HG02763 (cell line): ENCODE data around the gene MYMK.

Experiments used
- ATAC-seq: cut with Tn5 transposase; IDR thresholded peaks from one replicate; pipeline ENCODE4 v1.9.1; 2021; ENCODE audit warnings: mild to moderate bottlenecking, moderate library complexity; ENCODE audit not compliant: unreplicated experiment

The MYMK gene

DNA sequence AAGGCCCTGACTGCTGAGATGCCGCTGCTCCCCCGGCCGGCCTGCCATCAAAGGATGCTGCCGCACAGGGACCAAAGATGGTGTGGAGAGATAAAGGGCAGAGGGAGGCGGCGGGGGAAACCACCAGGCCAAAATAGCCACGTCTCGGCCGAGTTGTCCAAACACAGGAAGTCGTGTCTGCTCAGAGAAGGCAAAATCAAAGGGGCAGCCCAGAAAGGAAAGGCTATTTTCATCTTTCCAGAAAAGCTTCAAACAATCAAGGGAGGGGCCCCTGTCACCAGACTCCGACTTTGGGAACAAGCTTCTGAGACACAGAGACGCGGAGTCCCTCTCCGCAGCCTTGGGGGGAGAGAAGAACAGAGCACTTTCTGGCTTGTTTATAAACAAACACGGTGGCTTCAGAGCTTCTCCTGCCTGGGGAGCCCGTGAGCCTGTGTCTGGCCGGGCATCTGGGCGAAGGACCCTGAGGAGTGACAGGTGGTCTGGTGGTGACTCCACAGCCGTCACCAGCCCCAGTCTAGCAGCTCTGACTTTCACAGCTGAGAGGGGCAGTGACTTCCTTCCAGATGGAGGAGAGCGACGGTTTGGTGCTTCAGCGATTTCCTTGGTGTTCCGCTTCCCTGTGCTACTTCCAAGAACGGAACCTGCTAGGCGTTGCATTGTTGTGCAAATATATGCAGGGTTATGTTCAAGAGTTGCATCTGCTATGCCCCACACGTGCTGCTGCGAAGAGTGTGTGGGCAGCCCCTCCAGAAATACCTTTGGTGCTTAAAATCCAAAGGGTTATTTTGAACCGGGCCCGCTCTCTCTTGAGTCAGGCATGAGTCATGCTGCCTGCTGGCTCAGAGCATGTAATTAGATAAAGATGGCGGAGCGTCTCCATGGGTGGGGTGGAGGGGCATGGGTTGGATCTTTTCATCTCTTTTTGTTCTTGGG lies 33.7 kb upstream of the MYMK start:
- ATAC-seq: no peak

DNA sequence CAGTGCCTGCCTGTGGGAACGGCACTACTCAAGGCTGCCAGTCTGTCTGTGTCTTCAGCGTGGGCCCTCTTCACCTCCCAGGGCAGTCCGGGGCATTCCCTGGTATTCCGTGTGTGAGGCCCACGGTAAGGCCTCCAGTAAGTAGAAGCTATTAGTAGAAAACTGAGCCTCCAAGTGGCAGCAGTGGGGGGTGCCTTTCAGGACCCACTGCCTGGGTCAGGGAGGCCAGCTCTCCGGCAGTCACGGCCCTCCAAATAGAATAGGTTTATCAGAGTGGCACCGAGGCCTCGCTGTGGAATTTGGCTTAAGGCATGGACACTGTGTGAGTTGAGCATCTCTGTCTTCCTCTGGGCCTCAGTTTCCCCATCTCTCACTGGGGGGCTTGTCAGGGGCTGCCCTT lies 32.8 kb upstream of the MYMK start:
- ATAC-seq: no peak

DNA sequence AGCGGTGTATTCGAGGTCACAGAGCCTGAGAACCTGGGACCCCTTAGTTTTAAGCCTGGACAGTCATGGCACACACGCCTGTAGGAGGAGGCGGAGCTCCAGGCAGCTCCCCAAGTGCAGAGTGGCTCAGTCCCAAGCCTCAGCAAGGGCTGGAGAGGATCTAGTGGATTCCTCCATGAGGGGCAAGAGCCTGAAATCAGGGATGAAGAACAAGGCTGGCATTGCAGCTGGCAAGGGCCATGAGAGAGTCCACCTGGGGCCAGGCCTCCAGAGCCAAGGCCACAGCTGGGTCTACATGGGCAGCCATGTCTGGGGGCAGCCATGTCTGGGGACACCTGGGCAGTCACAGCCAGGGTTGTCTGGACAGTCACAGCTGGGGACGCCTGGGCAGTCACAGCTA lies 31.6 kb upstream of the MYMK start:
- no peak for ATAC-seq

DNA sequence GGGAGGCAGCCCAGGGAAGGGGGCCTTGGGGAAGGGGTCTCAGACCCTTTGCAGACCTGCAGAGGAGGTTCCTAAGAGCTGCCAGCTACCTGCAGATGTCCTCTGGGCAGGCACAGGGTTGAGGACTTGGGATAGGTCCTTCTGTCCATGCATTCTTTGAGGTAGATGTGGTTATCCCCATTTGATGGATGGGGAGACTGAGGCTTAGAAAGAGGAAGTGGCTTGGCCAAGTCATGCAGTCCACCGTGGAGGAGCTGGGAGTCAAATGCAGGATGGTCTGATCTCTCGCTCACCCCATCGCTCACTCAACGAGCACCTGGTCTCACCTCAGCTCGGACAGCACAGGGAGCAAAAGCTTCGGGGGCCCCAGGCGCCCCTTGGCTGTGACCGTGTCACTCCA lies 30.0 kb upstream of the MYMK start:
- ATAC-seq: no peak

DNA sequence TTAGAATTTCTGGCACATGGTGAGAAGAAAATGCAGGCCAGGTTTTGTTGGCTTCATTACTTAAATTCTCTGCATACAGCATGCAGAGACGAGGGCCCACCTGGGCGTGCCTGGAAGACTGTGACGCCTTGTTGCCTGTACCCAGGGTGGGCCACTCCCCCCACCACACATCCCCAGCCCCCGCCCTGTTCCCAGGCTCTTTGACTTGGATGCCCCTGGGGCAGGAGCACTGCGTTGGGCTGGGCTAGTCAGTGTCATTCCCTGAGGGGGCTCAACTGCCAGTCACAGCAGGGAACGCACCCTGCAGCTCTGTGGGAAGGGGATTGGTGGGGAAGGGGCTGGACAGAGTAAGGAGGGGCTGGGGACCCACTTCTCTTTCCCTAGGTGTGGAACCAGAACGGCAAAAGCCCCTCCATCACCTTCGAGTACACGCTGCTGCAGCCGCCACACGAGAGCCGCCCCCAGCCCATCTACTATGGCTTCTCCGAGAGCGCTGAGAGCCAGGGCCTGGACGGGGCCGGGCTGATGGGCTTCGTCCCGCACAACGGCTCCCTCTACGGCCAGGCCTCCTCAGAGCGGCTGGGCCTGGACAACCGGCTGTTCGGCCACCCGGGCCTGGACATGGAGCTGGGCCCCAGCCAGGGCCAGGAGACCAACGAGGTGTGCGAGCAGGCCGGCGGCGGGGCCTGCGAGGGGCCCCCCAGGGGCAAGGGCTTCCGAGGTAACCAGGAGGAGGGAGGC lies 29.4 kb upstream of the MYMK start:
- no peak for ATAC-seq

DNA sequence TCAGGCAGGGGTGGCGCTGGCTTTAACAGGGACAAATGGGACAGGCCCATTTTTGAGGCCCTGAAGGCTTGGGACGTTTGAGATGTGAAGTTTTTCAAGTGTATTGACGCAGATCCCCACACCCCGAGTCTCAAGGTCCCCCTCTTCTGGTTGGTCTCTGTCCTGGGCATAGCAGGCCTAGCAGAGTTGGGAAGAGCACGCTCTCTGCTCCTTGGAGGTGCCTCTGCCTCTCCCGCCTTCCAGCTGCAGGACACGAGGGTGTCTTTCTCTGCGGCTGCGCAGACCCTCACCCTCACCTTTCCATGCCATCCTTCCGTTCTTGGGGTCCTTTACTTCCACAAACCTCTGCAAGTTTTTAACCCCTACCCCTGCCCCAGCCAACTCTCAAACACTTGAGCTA lies 28.4 kb upstream of the MYMK start:
- ATAC-seq: no peak

DNA sequence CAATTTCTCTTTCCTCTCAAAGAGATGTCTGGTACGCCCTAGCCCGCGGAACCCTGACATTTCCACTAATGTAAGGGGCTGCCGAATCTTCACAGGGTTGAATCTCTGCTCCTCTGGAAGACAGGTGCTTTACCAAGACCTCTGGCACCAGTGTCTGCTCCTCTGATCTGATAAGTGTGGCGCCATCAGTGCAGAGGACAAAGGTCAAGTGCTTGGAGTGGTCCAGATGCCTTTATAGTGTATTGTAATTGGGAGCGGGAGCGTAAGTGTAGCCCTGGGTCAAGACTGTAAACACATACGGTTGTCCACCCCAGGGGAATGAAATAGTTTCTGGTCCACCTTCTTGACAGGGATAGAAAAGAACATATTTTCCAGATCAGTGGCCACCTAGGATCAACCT lies 27.5 kb upstream of the MYMK start:
- ATAC-seq: no peak

DNA sequence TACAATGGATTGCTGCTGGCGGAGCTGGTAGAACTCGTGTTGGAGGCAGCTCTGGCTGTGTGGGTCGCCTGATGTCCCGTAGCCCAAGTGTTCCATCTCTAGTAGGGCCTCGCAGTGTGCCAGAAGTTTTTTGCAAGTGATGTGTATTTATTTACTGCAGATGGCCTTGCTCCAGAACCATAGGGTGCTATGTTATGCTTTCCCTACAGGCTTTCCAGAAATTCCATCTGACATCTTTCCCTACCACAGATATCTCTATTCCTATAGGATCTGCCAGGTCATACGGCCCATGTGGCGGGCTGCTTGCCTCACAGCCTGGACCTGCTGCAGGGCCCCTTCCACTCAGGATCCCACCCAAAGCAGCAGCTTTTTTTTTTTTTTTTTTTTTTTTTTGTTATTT lies 26.7 kb upstream of the MYMK start:
- no peak for ATAC-seq

DNA sequence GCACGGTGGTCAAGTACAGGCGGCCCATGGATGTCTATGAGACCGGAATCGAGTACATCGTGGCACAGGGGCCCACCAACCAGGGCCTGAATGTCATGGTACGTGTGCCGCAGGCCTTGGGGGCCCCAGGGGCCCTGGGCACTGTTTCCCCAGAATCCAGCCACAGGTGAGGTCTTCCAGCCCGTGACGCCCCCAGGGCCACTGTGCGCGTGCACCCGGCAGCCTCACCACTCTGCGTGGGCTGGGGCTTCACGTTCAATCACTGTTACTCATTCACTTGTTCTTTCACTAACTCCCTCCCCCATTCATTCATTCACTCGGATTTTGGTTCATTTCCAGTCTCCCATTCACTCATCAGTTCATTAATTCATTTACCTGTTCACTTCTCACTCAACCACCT lies 22.4 kb upstream of the MYMK start:
- ATAC-seq: no peak

DNA sequence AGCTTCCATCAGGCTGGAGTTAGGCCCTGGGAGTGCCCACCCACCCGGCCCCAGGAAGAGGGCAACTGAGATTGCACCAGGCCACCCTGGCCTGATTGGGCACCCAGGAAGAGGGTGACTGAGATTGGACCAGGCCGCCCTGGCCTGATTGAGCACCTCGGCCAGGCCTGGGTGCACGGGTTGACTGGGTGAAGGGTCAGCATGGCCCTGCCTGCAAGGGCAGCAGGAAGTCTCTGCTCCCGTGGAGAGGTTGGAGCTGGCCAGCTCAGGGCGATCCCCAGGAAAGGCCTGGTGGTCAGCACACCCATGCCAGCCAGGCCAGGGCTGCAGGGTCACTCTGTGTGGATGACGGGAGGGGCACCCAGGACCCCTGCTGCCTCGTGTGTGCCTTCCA lies 21.5 kb upstream of the MYMK start:
- ATAC-seq: no peak

DNA sequence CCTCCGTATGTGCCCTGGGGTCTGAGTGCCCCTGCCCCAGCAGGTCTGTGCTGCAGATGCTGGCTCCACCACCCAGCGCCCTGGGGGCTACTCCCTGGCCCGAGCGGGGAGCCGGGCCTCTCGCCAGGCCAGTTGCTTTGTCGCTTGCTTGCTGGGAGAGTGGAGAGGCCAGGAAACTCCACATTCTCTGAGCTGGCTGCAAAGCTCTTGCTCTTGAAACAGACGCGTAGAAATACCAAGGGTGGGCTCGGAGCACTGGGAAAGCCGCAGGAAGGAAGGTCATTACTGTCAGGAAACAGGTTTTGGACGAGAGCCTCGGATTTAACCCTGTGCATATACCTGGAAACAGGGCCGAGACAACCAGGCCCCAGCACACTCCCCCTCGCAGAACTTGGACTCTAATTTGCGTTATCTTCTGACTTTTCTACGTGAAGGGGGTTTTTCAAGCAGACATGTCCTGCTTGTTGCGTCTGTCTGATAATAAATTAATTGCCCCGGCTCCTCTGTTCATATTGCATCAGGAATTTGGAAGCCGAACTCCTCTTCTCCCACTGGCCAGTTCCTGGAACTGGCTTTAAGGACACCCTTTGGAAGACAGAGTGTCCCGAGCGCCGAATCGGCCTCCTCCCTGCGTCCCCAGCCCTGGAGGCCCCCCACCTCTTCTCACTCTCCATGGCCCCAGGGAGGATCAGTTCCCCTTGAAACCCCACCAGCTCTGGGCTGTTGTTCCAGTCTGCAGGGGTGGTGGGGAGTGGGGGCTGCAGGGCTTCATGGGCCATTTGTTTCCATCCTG lies 20.9 kb upstream of the MYMK start:
- ATAC-seq: no peak

DNA sequence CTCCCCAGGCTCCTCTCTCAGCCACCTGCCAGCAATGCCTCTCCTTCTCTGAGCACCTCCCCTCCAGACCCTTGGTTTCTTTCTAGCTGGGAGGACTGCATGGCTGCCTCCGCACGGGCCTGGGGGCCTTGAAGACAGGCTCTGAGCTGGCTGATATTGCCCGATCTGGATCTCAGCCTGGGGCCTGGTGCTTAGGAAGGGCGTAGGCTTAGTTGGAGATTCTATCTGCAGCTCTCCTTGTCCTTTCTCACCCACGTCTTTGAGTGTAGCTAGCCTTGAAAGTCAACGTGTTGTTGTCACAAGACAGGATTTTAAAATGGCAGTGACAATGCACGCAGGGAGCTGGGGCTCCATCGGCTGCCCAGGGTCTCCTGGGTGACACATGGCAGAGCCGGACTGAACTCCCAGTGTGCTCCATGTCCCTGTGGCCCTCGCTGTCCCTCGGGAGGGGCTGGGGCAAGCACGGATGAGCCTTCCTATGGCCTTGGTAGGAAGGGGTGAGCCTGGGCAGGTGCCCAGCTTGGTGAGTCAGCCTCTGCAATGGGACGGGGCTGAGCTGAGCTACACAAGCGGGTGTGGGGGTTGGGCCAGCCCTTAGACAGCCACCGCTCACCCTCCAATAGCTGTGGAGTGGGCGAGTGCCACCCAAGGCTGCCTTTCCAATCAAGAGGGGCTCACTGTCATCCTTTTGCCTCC lies 19.2 kb upstream of the MYMK start:
- no peak for ATAC-seq

DNA sequence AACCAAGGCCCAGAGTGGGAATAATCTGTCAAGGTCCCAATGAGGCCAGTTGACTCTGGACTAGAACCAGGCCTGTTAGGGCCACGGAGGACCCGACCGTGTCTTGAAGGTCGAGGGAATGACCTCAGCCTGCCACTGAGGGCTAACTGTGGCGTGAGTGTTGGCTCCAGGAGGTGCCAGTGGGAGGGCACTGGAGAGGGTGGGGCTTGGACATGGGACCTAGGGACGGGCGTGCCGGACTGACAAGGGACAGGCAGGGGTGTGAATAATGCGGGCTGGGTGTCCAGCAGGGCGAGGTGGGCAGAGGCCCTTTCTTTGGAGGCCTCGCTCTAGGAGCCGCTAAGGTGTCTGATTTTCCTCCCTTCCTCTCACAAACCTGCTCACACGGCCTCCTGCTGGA lies 17.2 kb upstream of the MYMK start:
- no peak for ATAC-seq

DNA sequence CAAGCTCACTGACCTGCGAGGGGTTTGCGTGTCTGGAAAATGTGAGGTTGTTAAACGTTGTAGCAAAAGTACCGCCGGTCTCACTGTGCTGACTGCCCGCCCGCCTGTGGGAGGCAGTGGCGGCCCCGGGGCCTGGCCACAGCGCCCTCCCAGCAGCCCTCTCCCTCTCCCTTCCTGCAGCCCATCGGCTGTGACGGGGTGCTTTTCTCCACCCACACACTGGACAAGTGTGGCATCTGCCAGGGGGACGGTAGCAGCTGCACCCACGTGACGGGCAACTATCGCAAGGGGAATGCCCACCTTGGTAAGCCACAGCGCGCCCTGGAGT lies 15.9 kb upstream of the MYMK start:
- ATAC-seq: no peak

DNA sequence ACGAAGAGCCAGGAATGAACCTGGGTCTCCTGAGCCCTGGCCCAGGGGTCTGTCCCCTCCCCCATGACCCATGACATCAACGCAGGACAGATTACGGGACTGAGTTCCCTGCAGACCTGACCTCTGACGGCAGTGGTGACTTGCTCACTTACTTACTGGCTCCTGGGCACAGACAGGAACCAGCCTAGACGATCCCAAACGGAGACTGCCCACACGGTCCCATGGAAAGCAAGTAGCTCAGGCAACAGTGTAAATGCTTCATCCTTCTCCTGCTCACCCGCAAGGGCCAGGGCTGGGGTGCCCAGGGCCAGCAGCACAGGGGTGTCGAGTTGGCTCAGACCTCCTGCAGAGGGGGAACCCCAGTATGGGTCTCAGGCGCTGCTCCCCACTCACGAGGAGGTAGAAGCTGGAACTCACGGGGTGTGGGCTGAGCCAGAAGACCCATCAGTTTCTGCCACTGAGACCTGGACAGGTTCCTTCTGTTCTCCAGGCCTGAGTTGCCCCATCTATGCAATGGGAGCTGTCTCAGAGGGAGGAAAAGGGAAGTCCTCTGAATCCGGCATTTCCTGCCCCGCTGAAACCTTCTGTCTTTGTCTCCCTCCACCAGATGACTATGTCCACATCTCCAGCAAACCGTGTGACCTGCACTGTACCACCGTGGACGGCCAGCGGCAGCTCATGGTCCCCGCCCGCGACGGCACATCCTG lies 15.4 kb upstream of the MYMK start:
- ATAC-seq: no peak

DNA sequence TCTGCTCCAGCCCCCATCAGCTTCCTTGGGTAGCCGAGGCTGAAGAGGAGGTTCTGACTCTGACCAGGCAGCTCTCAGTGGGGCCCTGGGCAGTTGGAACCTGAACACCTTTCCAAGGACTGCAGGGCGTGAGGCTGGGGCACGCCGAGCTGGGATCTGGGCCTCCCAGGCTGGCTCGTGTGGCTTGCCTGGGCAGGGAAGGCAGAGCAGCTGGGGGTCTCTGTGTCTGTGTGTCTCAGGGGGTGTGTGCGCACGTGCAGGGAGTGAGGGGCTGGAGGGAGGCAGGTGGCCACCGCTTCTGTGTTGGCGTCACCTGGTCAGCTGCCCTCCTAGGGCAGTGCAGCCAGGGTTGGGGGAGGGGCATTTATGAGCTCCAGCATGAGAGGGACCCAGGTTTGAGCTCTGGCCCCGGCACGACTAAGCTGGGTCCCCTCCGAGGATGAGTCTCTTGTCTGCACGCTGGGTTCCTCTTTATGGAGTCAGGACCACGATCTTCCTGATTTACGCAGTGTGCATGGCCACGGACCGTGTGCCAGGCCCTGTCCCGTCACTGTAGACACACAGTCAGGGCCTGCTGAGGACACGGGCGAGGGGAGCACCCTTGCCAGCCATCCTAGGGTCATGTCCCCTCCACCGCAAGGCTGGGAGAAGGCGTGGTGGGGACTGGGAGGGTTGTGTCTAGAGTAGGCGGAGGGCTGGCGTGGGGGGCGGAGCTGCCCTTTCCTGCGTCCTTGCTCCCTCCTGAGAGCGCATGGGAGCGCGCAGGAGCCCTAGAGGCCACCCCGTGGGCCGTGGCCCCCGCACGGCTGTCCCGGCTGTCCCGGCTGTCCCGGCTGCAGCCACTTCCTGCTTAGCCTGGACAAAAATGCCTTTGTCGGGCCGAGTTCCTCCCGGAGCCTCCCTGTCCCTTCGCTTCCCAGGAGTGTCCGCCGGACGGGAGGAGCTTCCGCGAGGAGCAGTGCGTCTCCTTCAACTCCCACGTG lies 14.4 kb upstream of the MYMK start:
- no peak for ATAC-seq

DNA sequence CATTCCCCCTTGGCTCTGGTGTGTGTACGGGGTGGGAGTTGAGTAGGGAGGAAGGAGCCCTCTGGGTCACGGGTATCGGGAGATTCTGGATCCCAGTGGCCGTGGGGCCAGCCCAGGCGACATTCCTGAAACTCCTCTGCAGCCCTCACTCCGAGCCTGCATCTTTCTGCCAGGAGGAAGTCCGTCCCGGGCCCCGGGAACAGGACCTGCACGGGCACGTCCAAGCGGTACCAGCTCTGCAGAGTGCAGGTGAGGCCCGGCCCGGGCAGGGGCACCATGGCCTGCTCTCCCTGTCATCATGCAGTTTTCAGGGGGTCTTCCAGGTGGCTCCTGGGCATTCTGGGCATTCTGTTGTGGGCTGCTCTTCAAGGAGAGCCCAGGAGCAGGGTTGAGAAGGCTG lies 13.4 kb upstream of the MYMK start:
- ATAC-seq: no peak

DNA sequence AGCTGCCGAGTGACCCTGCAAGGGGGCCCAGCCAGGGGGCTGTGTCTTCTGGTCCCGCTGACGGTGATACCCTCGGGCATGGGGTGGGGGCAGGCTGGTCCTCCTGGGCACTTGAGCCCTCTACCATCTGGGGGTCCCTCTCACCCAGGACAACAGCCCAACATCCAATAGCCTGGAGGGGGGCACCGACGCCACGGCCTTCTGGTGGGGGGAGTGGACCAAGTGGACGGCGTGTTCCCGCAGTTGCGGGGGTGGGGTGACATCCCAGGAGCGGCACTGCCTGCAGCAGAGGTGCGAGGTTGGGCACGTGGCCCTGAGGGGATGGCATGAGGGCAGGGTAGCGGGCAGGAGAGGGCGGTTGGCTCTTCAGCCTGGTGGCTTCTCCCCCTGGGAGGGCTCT lies 12.5 kb upstream of the MYMK start:
- no peak for ATAC-seq

DNA sequence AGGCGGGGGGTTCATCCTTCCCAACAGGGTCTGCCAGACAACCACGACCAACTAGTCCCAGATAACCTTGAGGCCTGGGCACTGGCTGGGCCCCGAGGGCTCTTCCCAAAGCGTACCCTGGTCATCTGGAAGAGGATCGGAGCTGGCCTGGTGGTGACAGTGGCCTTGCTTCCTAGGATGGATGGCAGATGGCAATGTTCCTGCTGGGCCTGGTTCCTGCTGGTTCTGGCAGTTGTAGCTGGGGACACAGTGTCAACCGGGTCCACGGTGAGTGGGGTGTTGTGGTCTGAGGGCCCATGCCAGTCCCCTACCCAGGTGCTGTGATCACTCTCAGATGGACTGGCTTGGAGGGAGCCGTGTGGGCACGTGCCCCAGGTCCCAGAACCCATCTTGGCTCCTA lies 11.8 kb upstream of the MYMK start:
- no peak for ATAC-seq
